H1 (cell line): ENCODE results near the gene GSG1L2. TPM values are rescaled to one million over a fixed set of nuclear protein-coding genes. Genes with fewer than 3 reads are reported as not detected.

Experiments used
- CTCF ChIA-PET: fragments of 300-600 bp; sonication (Branson Sonifier 250); formaldehyde crosslinking; loops from one replicate; lab custom pipeline; 2021; ENCODE audit not compliant: partially characterized antibody; lab: Charles Lee
- POLR2A ChIA-PET: fragments of 300-600 bp; sonication (Branson Sonifier 250); formaldehyde crosslinking; loops from one replicate; lab custom pipeline; 2021; ENCODE audit warnings: inconsistent platforms; ENCODE audit not compliant: partially characterized antibody; lab: Charles Lee
- DNase-seq, 2 experiments: peaks; one replicate each; pipeline versions ENCODE4 v3.0.0 to v3.0.0-alpha.2; 2010 to 2022; ENCODE audit warnings: low spot score in 2 of 2, low read depth in 1 of 2, mixed read lengths in 1 of 2
- FAIRE-seq: peaks from 2 replicates; lab custom pipeline; 2011; peaks lifted over from hg19 to GRCh38; lab: Jason Lieb, UNC
- H2AFZ ChIP-seq: 2 replicates; pipeline ENCODE4 v1.8.1; 2012; ENCODE audit warnings: low read length, inconsistent platforms
- H2AK5ac ChIP-seq: 2 replicates; pipeline ENCODE4 v1.6.1; 2013; ENCODE audit warnings: low read depth, low read length
- H2BK120ac ChIP-seq: replicated peaks from 2 replicates; pipeline ENCODE3; 2013; ENCODE audit warnings: low read depth, low read length, inconsistent platforms
- H2BK12ac ChIP-seq: 2 replicates; pipeline ENCODE4 v1.6.1; 2013; ENCODE audit warnings: low read depth, low read length
- H2BK15ac ChIP-seq: 2 replicates; pipeline ENCODE4 v1.6.1; 2013; ENCODE audit warnings: low read length
- H2BK20ac ChIP-seq: 2 replicates; pipeline ENCODE4 v1.6.1; 2013; ENCODE audit warnings: low read length
- H2BK5ac ChIP-seq: 2 replicates; pipeline ENCODE4 v1.6.1; 2013; ENCODE audit warnings: low read depth, low read length
- H3K14ac ChIP-seq: 2 replicates; pipeline ENCODE4 v1.6.1; 2013; ENCODE audit warnings: inconsistent platforms; ENCODE audit not compliant: insufficient read length
- H3K18ac ChIP-seq: 2 replicates; pipeline ENCODE4 v1.6.1; 2013; ENCODE audit warnings: low read length; ENCODE audit errors: extremely low read depth
- H3K23ac ChIP-seq: 2 replicates; pipeline ENCODE4 v1.6.1; 2013; ENCODE audit warnings: inconsistent platforms; ENCODE audit not compliant: insufficient read length
- H3K23me2 ChIP-seq: 2 replicates; pipeline ENCODE4 v1.6.1; 2013; ENCODE audit warnings: low read depth, low read length
- H3K27ac ChIP-seq: 2 replicates; pipeline ENCODE4 v1.6.1; 2011; ENCODE audit warnings: low read depth, low read length, inconsistent platforms
- H3K27me3 ChIP-seq, 4 experiments: replicated peaks in 1 of 4; 1 replicate in 1 of 4; 2 replicates in 3 of 4; pipeline versions ENCODE4 v1.6.1 to v1.8.1; 2011 to 2013; ENCODE audit warnings: low read length in 3 of 4, mild to moderate bottlenecking in 3 of 4, inconsistent platforms in 2 of 4, mixed read lengths in 2 of 4, moderate library complexity in 1 of 4; ENCODE audit not compliant: control insufficient read depth in 3 of 4, insufficient read depth in 3 of 4; ENCODE audit errors: extremely low read depth in 1 of 4
- H3K36me3 ChIP-seq, 4 experiments: 2 replicates each; pipeline versions ENCODE4 v1.6.1 to v1.8.1; 2011 to 2013; ENCODE audit warnings: mild to moderate bottlenecking in 4 of 4, low read length in 3 of 4, moderate library complexity in 2 of 4, control low read depth in 1 of 4, inconsistent platforms in 1 of 4; ENCODE audit not compliant: insufficient read depth in 4 of 4, control insufficient read depth in 2 of 4
- H3K4ac ChIP-seq: replicated peaks from 2 replicates; pipeline ENCODE3; 2013; ENCODE audit warnings: low read length, low read depth, mixed read lengths, inconsistent platforms; ENCODE audit not compliant: insufficient read length
- H3K4me1 ChIP-seq, 4 experiments: replicated peaks in 1 of 4; 1 replicate in 1 of 4; 2 replicates in 3 of 4; pipeline versions ENCODE4 v1.6.1 to v1.8.1; 2011 to 2013; ENCODE audit warnings: low read length in 3 of 4, inconsistent platforms in 2 of 4, mixed read lengths in 1 of 4; ENCODE audit not compliant: insufficient read depth in 4 of 4, control insufficient read depth in 3 of 4
- H3K4me2 ChIP-seq, 2 experiments: 2 replicates each; pipeline versions ENCODE4 v1.6.1 to v1.8.1; 2011 to 2013; ENCODE audit warnings: low read depth in 2 of 2, low read length in 2 of 2, control low read depth in 1 of 2, inconsistent platforms in 1 of 2, mild to moderate bottlenecking in 1 of 2; ENCODE audit not compliant: insufficient read depth in 1 of 2
- H3K4me3 ChIP-seq, 4 experiments: fragments of 200-600, 300-600 bp in 1 of 4; sonication (generic), shearing (Covaris generic), sonication (Bioruptor Twin) in 1 of 4; 2 replicates each; pipeline versions ENCODE4 v1.5.1 to v1.8.1; 2011 to 2016; ENCODE audit warnings: low read length in 4 of 4, low read depth in 3 of 4, control low read depth in 2 of 4, inconsistent platforms in 2 of 4, mild to moderate bottlenecking in 2 of 4, mixed read lengths in 1 of 4, moderate library complexity in 1 of 4; ENCODE audit not compliant: insufficient read depth in 2 of 4; ENCODE audit errors: extremely low read depth in 1 of 4
- H3K56ac ChIP-seq: replicated peaks from 2 replicates; pipeline ENCODE3; 2013; ENCODE audit warnings: low read depth, mild to moderate bottlenecking, mixed read lengths, low read length, inconsistent platforms; ENCODE audit not compliant: insufficient read length
- H3K79me1 ChIP-seq: 2 replicates; pipeline ENCODE4 v1.6.1; 2013; ENCODE audit warnings: low read depth, low read length, control low read depth
- H3K79me2 ChIP-seq, 2 experiments: 2 replicates each; pipeline versions ENCODE4 v1.6.1 to v1.8.1; 2012 to 2013; ENCODE audit warnings: low read length in 2 of 2, mild to moderate bottlenecking in 2 of 2, inconsistent platforms in 1 of 2; ENCODE audit not compliant: insufficient read depth in 2 of 2, control insufficient read depth in 1 of 2
- H3K9ac ChIP-seq, 4 experiments: replicated peaks in 1 of 4; 1 replicate in 1 of 4; 2 replicates in 3 of 4; pipeline versions ENCODE4 v1.6.1 to v1.8.1; 2011 to 2013; ENCODE audit warnings: low read depth in 3 of 4, low read length in 3 of 4, control low read depth in 2 of 4, mild to moderate bottlenecking in 2 of 4, moderate library complexity in 2 of 4, inconsistent platforms in 1 of 4; ENCODE audit errors: extremely low read depth in 1 of 4
- H3K9me3 ChIP-seq, 2 experiments: 2 replicates each; pipeline versions ENCODE4 v1.6.1 to v1.8.1; 2012 to 2013; ENCODE audit warnings: mild to moderate bottlenecking in 2 of 2, moderate library complexity in 2 of 2, control low read depth in 1 of 2, inconsistent platforms in 1 of 2, low read depth in 1 of 2, low read length in 1 of 2, mixed read lengths in 1 of 2; ENCODE audit not compliant: insufficient read depth in 2 of 2
- H4K20me1 ChIP-seq, 2 experiments: replicated peaks in 1 of 2; 2 replicates each; pipeline versions ENCODE3 to v1.8.1; 2011 to 2013; ENCODE audit warnings: inconsistent platforms in 2 of 2, low read length in 2 of 2, mild to moderate bottlenecking in 1 of 2; ENCODE audit not compliant: insufficient read depth in 2 of 2, control insufficient read depth in 1 of 2
- H4K5ac ChIP-seq: 2 replicates; pipeline ENCODE4 v1.6.1; 2013; ENCODE audit warnings: low read length, low read depth, mixed read lengths, inconsistent platforms; ENCODE audit not compliant: insufficient read length
- H4K8ac ChIP-seq: 2 replicates; pipeline ENCODE4 v1.8.0; 2013; ENCODE audit warnings: mild to moderate bottlenecking, moderate library complexity, low read length, inconsistent platforms; ENCODE audit not compliant: insufficient read depth; ENCODE audit errors: extremely low read depth
- H4K91ac ChIP-seq: replicated peaks from 2 replicates; pipeline ENCODE3; 2013; ENCODE audit warnings: low read length, mixed read lengths, inconsistent platforms; ENCODE audit not compliant: insufficient read length
- CHD1 ChIP-seq: IDR thresholded peaks from 2 replicates; pipeline ENCODE4 v1.6.1; 2012; ENCODE audit warnings: low read depth, low read length, improper control_type of control experiment
- CHD2 ChIP-seq: IDR thresholded peaks from 2 replicates; pipeline ENCODE4 v1.6.1; 2012; ENCODE audit warnings: low read length, improper control_type of control experiment
- SRF ChIP-seq: IDR thresholded peaks from 2 replicates; pipeline ENCODE4 v1.6.1; 2011; ENCODE audit warnings: mild to moderate bottlenecking, low read depth, low read length, moderate library complexity
- WGBS, 2 experiments: shearing (Covaris generic) in 1 of 2; methylation state at CpG; one replicate each; pipeline versions ENCODE4 v1.1.6 to v1.1.7; 2013 to 2015; ENCODE audit warnings: low lambda C conversion rate in 2 of 2, mixed read lengths in 2 of 2, inconsistent platforms in 1 of 2, low coverage in 1 of 2, missing lambda C conversion rate in 1 of 2; ENCODE audit not compliant: insufficient replicate concordance in 2 of 2, insufficient coverage in 1 of 2, insufficient read length in 1 of 2; ENCODE audit errors: extremely low coverage in 1 of 2, missing lambda C conversion rate in 1 of 2; 5-methylcytosine and 5-hydroxymethylcytosine counted together
- polyA plus RNA-seq, 7 experiments: library from polyadenylated mRNA; depleted of rRNA in 3 of 7; stranded (reverse) in 5 of 7; unstranded in 2 of 7; fragments of >200 nt in 5 of 7; fragments of 200-250 nt in 2 of 7; gene quantifications; 1 replicate in 5 of 7; 2 replicates in 1 of 7; 4 replicates in 1 of 7; pipeline versions ENCODE4 v1.2.1 to v1.2.3, GENCODE V29; 2011 to 2013; ENCODE audit warnings: missing spikeins in 2 of 7, mixed read lengths in 2 of 7
- total RNA-seq: library from RNA; stranded (reverse); fragmentation: NEBNext Ultra II Directional; extraction: Animal tissue kit (Norgen Biotek cat#: 25700); gene quantifications from 2 replicates; pipeline ENCODE4 v1.2.1, GENCODE V29; 2021

The GSG1L2 gene
- total and polyA plus RNA-seq, 2 of the 8 experiments (the other 6 are each of a cell fraction or from before 2014, with no cell fraction given) = not detected

- H2BK120ac ChIP-seq = no peak within 1 kb of the TSS
- POLR2A ChIA-PET = no interaction called here
- no peaks in the 10 kb centered on the region for H3K27me3 ChIP-seq
- H3K36me3 ChIP-seq = no peaks in the 10 kb centered on the region
- no peak within 1 kb of the TSS for H2BK5ac ChIP-seq
- WGBS, 2 experiments = 89% methylated on average over 15 of the region's 15 CpGs; no CpG with 5 or more reads in 1 of the 2 experiments
- H2BK15ac ChIP-seq = no peak within 1 kb of the TSS
- no peak for TF ChIP-seq SRF
- TF ChIP-seq CHD2 = no peak
- no peak for TF ChIP-seq CHD1
- no peak within 1 kb of the TSS for H4K5ac ChIP-seq
- CTCF ChIA-PET = interaction anchor here (0.6 to 1.0 kb wide), 4 partner anchors 23 to 1253 kb away, joined by 3 to 4 read pairs (median 3); no protein-coding TSS in a partner anchor
- no peaks in the 10 kb centered on the region for H3K79me2 ChIP-seq
- H4K91ac ChIP-seq = no peak within 1 kb of the TSS
- H3K4me2 ChIP-seq = no peak within 1 kb of the TSS
- no peak within 1 kb of the TSS; the same call in 1 of the 2 replicates for H3K18ac ChIP-seq
- FAIRE-seq = no peak
- no peak within 1 kb of the TSS for H3K4ac ChIP-seq
- no peaks in the 10 kb centered on the region for H3K4me1 ChIP-seq
- H3K9me3 ChIP-seq = no peaks in the 10 kb centered on the region
- H3K4me3 ChIP-seq = no peak within 1 kb of the TSS
- H2BK12ac ChIP-seq = no peak within 1 kb of the TSS
- H3K23ac ChIP-seq = no peak within 1 kb of the TSS
- no peaks in the 10 kb centered on the region; the same call in 1 of the 2 replicates for H3K23me2 ChIP-seq
- H3K56ac ChIP-seq = no peak within 1 kb of the TSS
- H3K14ac ChIP-seq = no peak within 1 kb of the TSS
- H2AK5ac ChIP-seq = no peak within 1 kb of the TSS
- H4K20me1 ChIP-seq = no peaks in the 10 kb centered on the region
- H4K8ac ChIP-seq = peak within 1 kb of the TSS; percentile 65; the same call in 1 of the 2 replicates
- no peak within 1 kb of the TSS for H2BK20ac ChIP-seq
- no peak for DNase-seq
- H3K27ac ChIP-seq = no peak within 1 kb of the TSS
- no peaks in the 10 kb centered on the region for H3K79me1 ChIP-seq
- H2AFZ ChIP-seq = no peak within 1 kb of the TSS
- H3K9ac ChIP-seq = no peak within 1 kb of the TSS
Observed at GRCh38 chr17:9790889-9791876, 30.7 kb downstream of the GSG1L2 start, which contains the start of gene DHRS7C. DHRS7C (minus strand) TSS chr17:9791592; CDS start chr17:9791284, 308 bp downstream.
